ENCODE results near the gene EFCAB7. TPM values are rescaled to one million over a fixed set of nuclear protein-coding genes. Genes with fewer than 3 reads are reported as not detected.

EFCAB7 gene
- polyA plus RNA-seq, 3 donors: 1.4 to 6.4 (median 2.0) TPM

- no peak overlapping the region for H3K27ac ChIP-seq (ENCODE audit: low read depth, low read length)
- WGBS, 3 donors: 93 to 100% (median 97%) methylated on average over 1 of the region's 1 CpG
Measured at GRCh38 chr1:63595435-63595834, 72.1 kb downstream of the EFCAB7 start.

DNA sequence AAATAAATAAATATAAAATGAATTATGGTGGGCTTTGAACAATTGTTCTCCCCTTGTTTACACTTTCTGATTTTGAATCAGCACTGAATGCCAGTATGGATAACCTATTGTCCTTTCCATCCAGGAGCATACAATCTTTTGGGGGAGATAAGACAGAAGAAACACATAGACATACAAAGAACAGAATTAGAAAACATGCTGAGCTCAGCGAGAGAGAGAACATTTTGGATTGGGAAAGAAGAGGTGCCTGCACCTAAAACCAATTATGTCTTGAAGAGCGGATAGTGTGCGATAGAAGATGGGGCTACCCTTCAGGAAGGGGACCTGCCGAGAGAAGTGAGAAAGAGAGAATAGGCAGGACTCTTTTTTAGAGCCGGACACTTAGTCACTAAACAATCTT is 76.5 kb downstream of the EFCAB7 start:
- WGBS, 3 donors: 92 to 98% (median 97%) methylated on average over 5 of the region's 5 CpGs
- no peak overlapping the region for H3K27ac ChIP-seq (ENCODE audit: low read depth, low read length)

DNA sequence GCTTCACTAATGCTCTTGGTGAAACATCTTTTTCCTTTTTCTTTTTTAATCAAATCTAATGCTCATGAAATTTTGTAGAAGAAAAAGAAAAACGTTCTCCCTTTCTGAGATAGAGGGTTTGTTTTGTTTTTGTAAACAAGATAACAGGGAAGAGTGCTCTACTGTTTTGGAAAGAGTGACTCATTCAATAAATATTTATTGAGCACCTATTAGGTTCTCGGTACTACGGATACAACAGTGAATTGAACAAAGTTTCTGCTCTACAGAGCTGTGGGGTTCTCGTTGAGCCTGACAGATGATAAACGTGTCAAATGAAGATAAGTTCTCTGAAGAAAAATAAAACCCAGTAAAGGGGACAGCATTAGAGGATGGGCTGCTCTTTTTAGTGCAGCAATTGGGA is 76.9 kb downstream of the EFCAB7 start:
- 36 to 89% (median 80%) methylated on average over 5 of the region's 5 CpGs for WGBS, 3 donors

DNA sequence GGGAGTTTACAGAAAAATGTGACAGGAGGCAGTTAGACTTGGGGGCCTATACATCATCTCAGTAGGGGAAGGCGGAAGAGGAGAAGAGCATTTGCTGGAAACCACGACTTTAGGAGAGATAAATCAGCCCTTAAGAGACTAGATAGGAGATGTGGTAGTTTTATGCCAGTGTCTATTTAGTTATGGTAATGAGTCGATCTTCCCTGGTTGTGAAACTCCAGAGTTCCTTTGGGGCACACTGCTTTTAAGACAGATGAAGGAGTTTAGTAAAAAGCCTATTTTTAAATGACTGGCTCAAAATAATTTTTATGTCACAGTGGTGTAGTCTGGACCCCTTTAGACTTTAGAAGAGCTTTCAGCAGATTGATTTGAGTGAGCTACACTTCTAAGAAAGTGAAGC is 77.7 kb downstream of the EFCAB7 start:
- no peak overlapping the region for H3K27ac ChIP-seq (ENCODE audit: low read depth, low read length)
- WGBS, 3 donors: 54 to 90% (median 64%) methylated on average over 3 of the region's 3 CpGs

More for the DNA sequence above, 76.9 kb downstream of the EFCAB7 start:
- H3K27ac ChIP-seq (ENCODE audit: low read depth, low read length): no peak overlapping the region

DNA sequence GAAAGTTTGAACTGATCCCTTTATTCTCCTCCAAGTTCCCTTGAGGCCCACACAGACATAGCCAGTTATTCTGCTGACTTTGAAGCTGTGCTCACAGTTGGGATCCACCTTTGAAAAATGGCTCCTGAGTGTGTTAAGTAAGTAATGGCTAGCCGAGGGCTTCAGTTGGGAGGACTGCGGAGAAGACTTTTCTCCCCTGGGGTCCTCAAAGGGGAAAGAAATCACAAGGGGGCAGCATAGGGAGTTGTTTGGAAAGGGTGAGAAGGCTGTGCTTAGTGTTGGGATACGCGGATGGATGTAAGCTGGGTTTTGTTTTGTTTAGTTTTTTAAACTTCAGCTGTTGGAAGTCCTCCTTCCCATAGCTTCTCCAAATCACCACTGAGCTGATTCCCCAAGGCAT is 78.1 kb downstream of the EFCAB7 start:
- WGBS, 3 donors: 74 to 95% (median 79%) methylated on average over 4 of the region's 4 CpGs
- no peak overlapping the region for H3K27ac ChIP-seq (ENCODE audit: low read depth, low read length)

- no peak overlapping the region for H3K27ac ChIP-seq (ENCODE audit: low read depth, low read length)
- WGBS, 3 donors: 97 to 98% (median 97%) methylated on average over 1 of the region's 1 CpG
Measured at GRCh38 chr1:63601912-63602311, 78.6 kb downstream of the EFCAB7 start.

DNA sequence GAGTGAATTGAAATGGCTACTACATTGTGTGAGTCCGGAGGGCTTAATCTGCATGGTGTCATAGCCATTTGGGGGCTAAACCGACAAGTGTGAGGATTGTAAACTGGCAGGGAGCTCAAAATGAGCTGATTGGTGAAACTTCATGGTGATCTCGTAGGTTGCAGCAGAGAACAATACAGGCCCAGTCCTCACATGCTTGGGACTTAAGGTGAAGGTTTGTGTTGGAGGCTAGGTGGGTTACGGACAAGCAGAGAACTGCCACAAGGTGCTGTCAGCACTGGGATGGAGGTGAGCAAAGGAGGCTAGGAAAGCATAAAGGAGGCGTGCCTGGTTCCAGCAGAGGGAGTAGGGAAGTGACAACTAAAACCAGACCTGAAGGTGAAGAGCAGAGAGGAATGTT is 79.3 kb downstream of the EFCAB7 start:
- 90 to 97% (median 90%) methylated on average over 5 of the region's 5 CpGs for WGBS, 3 donors

DNA sequence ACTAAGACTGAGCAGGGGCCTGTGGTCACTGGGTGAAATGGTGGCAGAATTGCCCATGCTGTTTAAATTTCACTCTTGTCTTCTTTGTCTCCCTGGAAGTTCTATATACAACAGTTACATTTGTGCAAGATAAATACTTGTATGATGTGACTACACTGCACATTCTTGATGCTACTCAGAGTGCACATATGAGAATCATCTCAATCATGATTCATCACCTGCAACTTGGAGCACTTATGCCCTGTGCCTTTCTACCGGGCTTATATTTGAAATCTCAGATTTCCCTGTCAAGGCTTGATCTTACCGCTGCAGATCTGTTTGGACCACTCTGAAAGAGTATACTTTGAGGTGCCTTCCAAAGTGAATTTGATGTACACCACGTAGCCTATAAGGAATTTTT is 80.5 kb downstream of the EFCAB7 start:
- H3K27ac ChIP-seq (ENCODE audit: low read depth, low read length): no peak overlapping the region
- WGBS, 3 donors: 95 to 99% (median 97%) methylated on average over 3 of the region's 3 CpGs

More for the DNA sequence above, 79.3 kb downstream of the EFCAB7 start:
- H3K27ac ChIP-seq (ENCODE audit: low read depth, low read length): no peak overlapping the region

DNA sequence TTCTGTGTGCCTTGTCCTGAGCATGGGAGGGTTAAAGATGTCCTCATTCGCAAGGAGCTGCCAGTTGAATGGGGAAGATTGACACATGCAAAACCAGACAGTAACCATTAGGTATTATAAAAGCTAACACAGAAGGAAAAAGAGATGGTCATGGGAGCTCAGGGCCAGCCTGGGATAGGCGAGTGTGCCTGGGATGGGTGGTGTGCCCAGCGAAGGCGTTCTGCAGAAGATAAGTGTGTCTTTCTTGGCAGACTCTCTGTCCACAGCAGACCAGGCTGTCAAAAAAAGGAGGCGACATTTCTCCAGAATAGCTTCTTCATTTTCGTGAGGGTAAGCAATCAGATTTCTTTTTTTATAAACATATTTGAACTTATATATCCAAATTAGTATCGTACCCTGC is 84.0 kb downstream of the EFCAB7 start:
- no peak overlapping the region for H3K27ac ChIP-seq (ENCODE audit: low read depth, low read length)
- WGBS, 3 donors: 91 to 96% (median 95%) methylated on average over 7 of the region's 7 CpGs

- no peak overlapping the region for H3K27ac ChIP-seq (ENCODE audit: low read depth, low read length)
- 67 to 82% (median 74%) methylated on average over 3 of the region's 3 CpGs for WGBS, 3 donors
Measured at GRCh38 chr1:63611231-63611630, 87.9 kb downstream of the EFCAB7 start.

DNA sequence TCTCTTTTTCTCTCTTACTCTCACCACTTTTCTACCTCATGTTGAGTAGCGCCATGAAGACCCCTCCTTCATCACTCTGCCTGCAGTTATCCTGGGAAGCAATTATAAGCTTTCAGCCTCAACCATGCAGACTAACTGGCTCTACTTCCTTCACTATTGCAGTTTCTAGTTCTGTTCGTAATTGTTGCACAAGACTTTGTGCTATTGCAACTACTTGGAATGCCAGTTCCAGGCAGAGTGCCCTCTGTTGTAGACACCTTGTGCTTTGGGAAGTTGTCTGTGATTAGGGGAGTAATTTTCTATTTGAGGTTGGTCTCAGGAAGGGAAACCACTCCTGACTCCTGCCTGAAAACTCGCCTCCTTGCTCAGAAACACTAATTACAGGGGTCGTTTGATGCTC is 89.2 kb downstream of the EFCAB7 start:
- H3K27ac ChIP-seq (ENCODE audit: low read depth, low read length): no peak overlapping the region
- 65 to 81% (median 79%) methylated on average over 4 of the region's 4 CpGs for WGBS, 3 donors

DNA sequence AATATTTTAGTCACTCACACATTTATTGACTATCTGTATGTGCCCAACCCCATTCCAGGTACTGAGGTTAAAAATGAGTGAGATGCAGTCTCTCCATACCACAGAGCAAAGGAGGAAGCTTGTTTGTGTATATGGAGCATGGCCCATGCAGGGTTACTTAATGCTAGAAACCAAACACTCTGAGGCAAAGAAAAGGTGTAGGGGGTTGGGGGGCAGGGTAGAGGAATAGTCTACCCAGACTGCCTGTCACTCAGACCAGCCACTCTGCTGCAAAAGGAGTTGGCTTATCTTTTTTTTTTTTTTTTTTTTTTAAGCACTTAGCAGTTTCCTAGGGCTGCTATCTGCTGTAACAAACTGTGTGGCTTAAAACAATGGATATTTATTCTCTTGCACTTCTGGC is 89.6 kb downstream of the EFCAB7 start:
- no peak overlapping the region for H3K27ac ChIP-seq (ENCODE audit: low read depth, low read length)

DNA sequence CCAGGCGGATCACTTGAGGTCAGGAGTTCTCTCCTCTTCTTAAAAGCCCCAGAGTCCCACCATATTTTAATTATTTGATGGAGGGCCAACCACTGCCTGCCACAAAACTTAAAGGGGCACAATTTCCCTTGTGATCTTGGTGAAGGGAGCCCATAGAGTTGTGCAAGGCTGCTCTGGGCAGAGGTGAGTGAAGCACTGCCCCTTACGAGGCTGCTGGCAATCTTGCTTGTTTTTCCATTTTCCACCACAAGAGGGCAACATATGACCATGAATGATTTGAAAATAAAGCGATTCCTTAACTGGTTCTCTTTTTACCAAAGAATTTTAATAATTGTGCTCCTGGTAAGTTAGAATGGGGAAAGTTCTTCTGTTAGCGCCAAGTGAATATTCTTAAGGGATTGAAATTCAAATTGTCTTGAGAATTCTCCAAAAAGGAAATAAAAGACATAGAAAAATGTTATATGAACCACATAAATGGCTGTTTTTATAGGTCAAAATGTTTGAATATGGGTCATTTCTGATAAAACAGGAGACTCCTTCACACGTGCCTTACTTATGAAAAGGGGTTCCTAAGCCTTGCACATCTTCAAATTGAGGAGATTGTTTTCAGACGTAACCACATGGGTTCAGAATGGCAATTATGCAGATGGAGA is 92.6 kb downstream of the EFCAB7 start:
- WGBS, 3 donors: 31 to 37% (median 32%) methylated on average over 6 of the region's 6 CpGs
- H3K27ac ChIP-seq (ENCODE audit: low read depth, low read length): no peak overlapping the region

DNA sequence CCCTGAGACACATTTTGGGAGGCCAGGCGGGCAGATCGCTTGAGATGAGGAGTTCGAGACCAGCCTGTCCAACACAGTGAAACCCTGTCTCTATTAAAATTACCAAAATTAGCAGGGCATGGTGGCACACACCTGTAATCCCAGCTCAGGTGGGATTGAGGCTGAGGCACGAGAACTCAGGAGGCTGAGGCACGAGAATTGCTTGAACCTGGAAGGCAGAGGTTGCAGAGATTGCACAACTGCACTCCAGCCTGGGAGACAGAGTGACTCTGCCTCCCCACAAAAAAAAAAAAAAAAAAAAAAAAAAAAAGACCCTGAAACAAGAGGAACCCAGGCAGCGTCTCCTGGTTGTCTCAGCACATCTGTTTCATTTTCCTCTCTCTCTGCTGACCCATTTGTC is 94.1 kb downstream of the EFCAB7 start:
- no peak overlapping the region for H3K27ac ChIP-seq (ENCODE audit: low read depth, low read length)
- 80 to 94% (median 82%) methylated on average over 6 of the region's 6 CpGs for WGBS, 3 donors

GRCh38 chr1:63618011-63618410 is 94.7 kb downstream of the EFCAB7 start:
- no peak overlapping the region for H3K27ac ChIP-seq (ENCODE audit: low read depth, low read length)

GRCh38 chr1:63619558-63619957 is 96.2 kb downstream of the EFCAB7 start:
- 66 to 95% (median 83%) methylated on average over 4 of the region's 4 CpGs for WGBS, 3 donors
- no peak overlapping the region for H3K27ac ChIP-seq (ENCODE audit: low read depth, low read length)

GRCh38 chr1:63620671-63621070 is 97.3 kb downstream of the EFCAB7 start:
- WGBS, 3 donors: 91 to 94% (median 93%) methylated on average over 5 of the region's 5 CpGs
- no peak overlapping the region for H3K27ac ChIP-seq (ENCODE audit: low read depth, low read length)

DNA sequence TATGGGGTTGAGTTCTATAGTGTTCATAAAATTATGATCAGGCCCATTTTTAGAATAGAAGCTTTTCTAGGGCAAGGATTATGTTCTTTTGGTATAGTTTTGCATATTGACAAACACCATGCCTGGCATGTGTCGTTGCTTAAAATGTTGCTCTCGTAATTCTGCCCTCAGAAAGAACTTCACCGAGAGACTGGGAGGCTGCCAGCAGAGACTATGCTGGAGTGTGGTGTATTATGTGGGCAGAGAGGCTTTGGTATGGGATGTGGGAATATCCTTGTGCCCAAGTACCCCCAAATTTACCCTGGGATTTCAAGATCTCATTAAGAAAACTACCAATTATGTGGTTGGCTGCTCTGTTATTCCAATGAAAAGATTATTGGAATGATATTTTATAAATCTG is 97.8 kb downstream of the EFCAB7 start:
- WGBS, 3 donors: 54 to 71% (median 65%) methylated on average over 3 of the region's 3 CpGs
- H3K27ac ChIP-seq (ENCODE audit: low read depth, low read length): no peak overlapping the region

DNA sequence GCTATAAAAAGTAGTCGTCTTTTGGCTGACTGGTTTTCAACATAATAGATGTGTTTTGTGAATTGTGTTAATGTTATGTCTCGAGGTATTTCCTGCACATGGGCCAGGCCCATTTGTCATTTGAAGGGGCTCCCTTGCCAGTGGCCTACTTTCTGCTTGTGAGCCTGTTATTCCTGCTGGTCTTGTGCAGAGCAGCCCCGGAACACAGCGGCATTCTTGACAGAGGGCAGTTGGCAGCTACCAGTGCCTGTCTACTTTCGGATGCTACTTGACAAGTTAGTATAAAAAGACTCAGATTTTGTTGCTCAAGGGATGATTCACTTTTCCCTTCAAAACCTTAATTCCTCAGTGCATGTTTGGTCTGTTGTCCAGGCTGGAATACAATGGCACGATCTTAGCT is 98.4 kb downstream of the EFCAB7 start:
- 61 to 70% (median 61%) methylated on average over 6 of the region's 6 CpGs for WGBS, 3 donors
- no peak overlapping the region for H3K27ac ChIP-seq (ENCODE audit: low read depth, low read length)
